ENCODE data around the gene LCN2. TPM values are rescaled to one million over a fixed set of nuclear protein-coding genes. Genes with fewer than 3 reads are reported as not detected.
A peak's percentile ranks its signal among the peaks of the same experiment; 100 is the strongest.

Gene LCN2
- total and polyA plus RNA-seq, 2 experiments from 2014 or later = 2.0 TPM; not detected in 1

- no peak overlapping the region for H3K4me2 ChIP-seq
- peaks cover 3% of the 10 kb centered on the region for H3K4me1 ChIP-seq (ENCODE audit: insufficient read depth)
- H3K36me3 ChIP-seq (ENCODE audit: insufficient read depth) = no peaks in the 10 kb centered on the region
- H2AFZ ChIP-seq = no peak overlapping the region
- Mint-ChIP-seq H3K36me3 (ENCODE audit: low read depth) (no peaks in the 10 kb centered on the region), H3K4me3 (no peak overlapping the region), H3K27me3 (ENCODE audit: insufficient read depth, low read depth, poor library complexity) (peaks cover 7% of the 10 kb centered on the region), H3K4me1 (peaks cover 10% of the 10 kb centered on the region), H3K9me3 (peaks cover 3% of the 10 kb centered on the region; the same call in 1 of the 3 replicates), H3K27ac (no peak overlapping the region)
- no peaks in the 10 kb centered on the region for H3K27me3 ChIP-seq (ENCODE audit: insufficient read depth)
- no peaks in the 10 kb centered on the region for H3K9me2 ChIP-seq (ENCODE audit: insufficient read depth)
- no peak overlapping the region for H3K27ac ChIP-seq (ENCODE audit: low read depth)
- no peaks in the 10 kb centered on the region for H4K20me1 ChIP-seq (replicated peaks; ENCODE audit: insufficient read depth)
- H3K79me2 ChIP-seq (replicated peaks; ENCODE audit: insufficient read depth) = no peaks in the 10 kb centered on the region
- ATAC-seq (no peak), DNase-seq (ENCODE audit: low spot score) (peak; percentile 19)
- H3F3A ChIP-seq (replicated peaks; ENCODE audit: low read depth) = no peaks in the 10 kb centered on the region
- H3K4me3 ChIP-seq = no peak overlapping the region
- TF ChIP-seq CREB1 (CRISPR knock-in tag; IDR thresholded peaks at IDR 0.05; ENCODE audit: low read depth) (no peak), ETS1 (IDR thresholded peaks at IDR 0.05) (no peak), JUNB (IDR thresholded peaks at IDR 0.05; ENCODE audit: unreplicated experiment) (no peak), STAT1 (IDR thresholded peaks at IDR 0.05; ENCODE audit: unreplicated experiment) (no peak), ZNF331 (CRISPR knock-in tag; IDR thresholded peaks at IDR 0.05; ENCODE audit: low read depth) (no peak), POLR2AphosphoS5 (IDR thresholded peaks at IDR 0.05; ENCODE audit: low read depth) (no peak), ZNF462 (CRISPR knock-in tag; IDR thresholded peaks at IDR 0.05) (no peak), CTCF (conservative IDR thresholded peaks at IDR 0.05; ENCODE audit: low read depth in 2 of 2) (no peak), EZH2phosphoT487 (IDR thresholded peaks at IDR 0.05; ENCODE audit: unreplicated experiment) (no peak), ZNF114 (CRISPR knock-in tag; IDR thresholded peaks at IDR 0.05) (no peak), NANOG (IDR thresholded peaks at IDR 0.05; ENCODE audit: borderline replicate concordance) (no peak), EZH2 (IDR thresholded peaks at IDR 0.05; ENCODE audit: low read depth, unreplicated experiment) (no peak), REST (IDR thresholded peaks at IDR 0.05; ENCODE audit: unreplicated experiment) (no peak)
These were observed 4.9 kb downstream of the LCN2 start for GRCh38 chr9:128153947-128154695.

Measured in GM23338 (cell line).